Fibroblast of mammary gland (primary cell): Measurements from ENCODE around the gene RFX7.

Experiments used
- DNase-seq: peaks from one replicate; pipeline ENCODE4 v3.0.0-alpha.2; 2010; ENCODE audit warnings: low read depth
- H3K4me3 ChIP-seq: 2 replicates; pipeline ENCODE4 v1.5.1; 2011; ENCODE audit warnings: low read depth, mild to moderate bottlenecking, low read length, moderate library complexity; ENCODE audit not compliant: control insufficient read depth
- CTCF ChIP-seq: conservative IDR thresholded peaks from 2 replicates; pipeline ENCODE4 v1.5.1; 2011; ENCODE audit warnings: low read depth, low read length, inconsistent platforms; ENCODE audit not compliant: control insufficient read depth, insufficient read depth

RFX7 gene

DNA sequence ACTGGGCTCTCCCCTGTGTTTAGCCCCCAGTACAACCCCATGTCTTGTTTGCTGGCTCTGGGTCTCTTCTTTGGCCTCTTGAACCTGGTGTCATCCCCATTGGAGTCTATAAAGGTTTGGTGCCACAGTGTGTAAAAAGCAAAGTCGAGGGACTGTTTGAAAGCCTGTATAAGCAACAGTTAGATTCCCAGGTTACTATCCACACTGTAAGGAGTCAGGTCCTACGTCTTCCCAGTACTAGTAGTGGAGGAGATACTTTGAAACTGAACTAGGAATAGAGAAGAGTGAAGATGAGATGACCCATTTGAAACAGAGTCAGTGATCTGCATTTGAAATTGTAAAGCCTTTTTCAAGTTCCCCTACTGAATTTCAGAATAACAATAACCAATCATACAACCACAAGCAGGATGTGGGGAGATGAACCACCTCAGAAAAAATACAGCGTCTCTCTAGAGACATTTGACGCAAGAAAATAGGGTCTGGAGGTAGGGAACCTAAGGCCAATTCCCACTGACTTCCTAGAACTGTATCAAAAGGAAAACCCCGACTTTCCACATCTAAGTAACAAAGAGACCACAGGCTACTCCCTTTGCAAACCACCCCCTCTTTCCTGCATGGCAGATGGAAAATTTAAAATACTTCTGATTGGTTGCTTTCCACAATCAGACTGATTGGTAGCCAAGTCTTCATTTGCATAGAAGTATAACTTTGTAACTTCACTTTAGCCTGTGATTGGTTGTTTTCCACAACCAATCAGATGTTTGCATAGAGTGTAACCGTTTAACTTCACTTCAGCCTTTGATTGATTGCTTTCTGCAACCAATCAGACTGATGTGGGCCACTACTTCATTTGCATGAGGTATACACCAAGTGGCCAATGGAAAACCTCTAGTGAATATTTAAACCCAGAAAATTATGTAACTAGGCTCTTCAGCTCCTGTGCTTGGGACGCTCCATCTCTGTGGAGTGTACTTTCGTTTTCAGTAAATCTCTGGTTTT, 200.4 kb downstream of the RFX7 start:
- DNase-seq, result peak; percentile 19
- no peak for TF ChIP-seq CTCF
- H3K4me3 ChIP-seq, result no peak overlapping the region

DNA sequence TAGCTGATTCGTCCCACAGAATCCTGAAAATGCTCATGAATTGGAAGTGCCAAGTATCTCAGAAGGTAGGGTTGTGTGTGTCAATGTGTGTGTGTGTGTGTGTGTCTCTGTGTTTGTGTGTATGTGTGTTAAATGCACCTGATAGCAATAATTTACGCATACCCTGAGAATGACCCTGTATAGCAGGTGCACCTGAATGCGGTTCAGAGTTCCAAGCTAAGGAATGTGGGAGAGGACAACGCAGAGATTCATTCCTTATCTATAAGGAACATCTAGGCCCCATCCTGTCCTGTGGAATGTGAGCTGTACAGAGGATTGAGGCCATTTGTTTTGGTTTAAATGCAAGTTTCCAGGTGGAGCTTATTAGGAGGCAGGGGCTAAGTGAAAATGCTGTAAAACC, 201.2 kb downstream of the RFX7 start:
- no peak for TF ChIP-seq CTCF
- no peak for DNase-seq
- H3K4me3 ChIP-seq, result no peak overlapping the region

DNA sequence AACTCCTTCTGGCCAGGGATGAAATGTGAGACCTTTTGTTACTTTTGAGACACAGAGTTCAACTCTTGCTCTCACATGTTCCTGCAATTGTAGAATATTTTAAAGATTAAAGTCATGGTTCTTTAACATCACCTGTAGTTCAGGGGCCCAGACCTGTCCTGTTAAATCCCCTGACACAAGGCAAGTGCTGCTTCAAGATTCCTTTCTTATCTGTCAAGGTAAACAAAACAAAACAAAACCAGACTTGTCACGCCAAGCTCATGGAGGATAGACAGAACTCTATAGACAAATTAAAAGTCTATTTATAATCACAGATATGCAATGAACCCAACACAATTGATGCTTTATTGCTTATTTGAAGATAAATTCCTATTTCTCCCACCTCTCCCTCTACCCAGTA, 201.6 kb downstream of the RFX7 start:
- DNase-seq, result no peak
- H3K4me3 ChIP-seq, result no peak overlapping the region
- TF ChIP-seq CTCF, result no peak

DNA sequence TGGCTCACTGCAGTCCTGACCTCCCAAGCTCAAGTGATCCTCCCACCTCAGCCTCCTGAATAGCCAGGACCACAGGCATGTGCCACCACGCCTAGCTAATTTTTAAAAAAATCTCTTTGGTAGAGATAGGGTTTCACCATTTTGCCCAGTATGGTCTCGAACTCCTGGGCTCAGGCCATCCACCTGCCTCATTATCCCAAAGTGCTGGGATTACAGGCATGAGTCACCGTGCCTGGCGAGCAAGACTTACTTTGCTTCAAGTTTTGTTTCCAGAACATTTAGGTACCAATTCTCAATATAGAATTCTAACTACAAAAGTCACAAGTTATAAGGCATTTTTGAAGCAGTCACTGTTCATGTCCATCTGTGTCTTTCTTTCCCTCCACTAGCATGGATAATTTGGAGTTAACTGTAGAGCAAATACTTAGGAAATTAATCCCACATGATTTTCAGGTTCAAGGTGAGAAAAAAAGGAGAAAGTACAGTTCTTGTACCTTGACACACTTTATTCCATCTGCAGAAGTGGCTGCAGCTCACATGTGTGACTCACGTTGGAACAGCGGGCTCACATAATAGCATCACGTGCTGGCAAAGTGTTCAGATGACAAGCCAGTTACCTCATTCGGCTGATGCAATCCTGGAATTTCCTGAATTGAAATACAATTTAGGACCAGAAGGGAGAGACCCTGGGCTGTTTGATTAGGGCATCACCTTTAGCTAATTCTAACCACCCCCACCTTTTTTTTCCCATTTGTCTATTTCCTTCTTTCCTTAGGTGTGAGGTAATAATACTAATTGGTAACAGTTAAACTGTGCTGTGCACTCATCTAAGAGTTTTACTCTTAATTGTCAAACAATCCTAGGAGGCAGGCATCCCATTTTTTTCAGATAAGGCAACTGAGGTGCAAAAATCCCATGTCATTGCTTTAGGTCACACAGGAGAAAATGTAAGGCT, 203.3 kb downstream of the RFX7 start:
- TF ChIP-seq CTCF, result no peak
- peak; percentile 95 for DNase-seq
- H3K4me3 ChIP-seq, result no peak overlapping the region

GRCh38 chr15:56038707-56039106, 205.0 kb downstream of the RFX7 start:
- TF ChIP-seq CTCF, result no peak

DNA sequence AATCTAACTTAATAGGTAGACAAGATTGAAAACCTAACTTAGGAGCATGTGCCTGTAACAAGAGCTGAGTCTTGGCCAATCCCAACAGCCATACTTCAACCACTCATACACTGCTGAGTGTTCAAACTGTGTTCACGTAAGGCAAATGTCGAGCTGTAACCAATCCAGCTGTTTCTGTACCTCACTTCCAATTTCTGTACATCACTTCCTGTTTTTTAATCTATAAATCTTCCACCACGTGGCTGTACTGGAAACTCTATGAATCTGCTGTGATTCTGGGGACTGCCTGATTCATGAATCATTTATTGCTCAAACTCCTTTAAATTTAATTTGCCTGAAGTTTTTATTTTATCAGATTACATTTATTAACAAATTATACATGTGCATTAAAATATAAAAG, 205.7 kb downstream of the RFX7 start:
- H3K4me3 ChIP-seq, result no peak overlapping the region
- peak; percentile 90 for DNase-seq
- no peak for TF ChIP-seq CTCF

More at GRCh38 chr15:56038707-56039106, 205.0 kb downstream of the RFX7 start:
- no peak for DNase-seq
- H3K4me3 ChIP-seq, result no peak overlapping the region
